ENCODE results near the gene PPP1R1C.

The PPP1R1C gene

DNA sequence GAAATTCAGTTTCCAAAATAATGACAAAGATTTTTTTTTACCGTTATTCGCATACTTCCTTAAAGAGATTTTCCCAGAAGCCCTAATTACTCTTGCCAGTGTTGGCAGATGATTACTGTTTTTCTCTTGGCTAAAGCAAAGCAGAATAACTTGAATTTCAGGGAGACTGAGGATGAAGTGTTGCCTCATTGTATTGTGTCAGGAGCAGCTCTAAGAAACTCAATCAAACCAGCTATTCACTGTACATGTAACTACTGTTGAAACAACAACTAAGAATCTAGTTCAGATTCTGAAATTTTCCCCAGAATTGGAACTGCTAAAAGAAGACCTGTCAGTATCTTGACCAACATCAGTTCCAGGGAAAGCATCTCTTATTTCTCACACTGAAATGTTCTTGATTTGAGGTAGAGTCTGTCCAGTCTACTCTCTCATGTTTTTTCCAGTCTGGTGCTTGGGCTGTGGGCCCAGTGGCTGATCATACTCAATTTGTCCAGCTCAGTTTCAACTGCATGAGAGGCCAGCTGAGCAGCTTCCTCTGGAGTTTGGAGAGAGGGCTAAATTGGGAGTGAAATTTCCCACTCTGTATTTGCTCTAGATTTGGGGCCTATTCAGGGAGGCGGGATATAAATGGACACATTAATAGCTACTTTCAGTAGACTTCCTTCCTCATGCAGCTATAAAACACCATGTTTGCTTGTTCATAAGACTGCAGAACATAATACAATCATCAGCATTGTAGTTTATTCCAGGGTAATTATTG, 78.5 kb downstream of the PPP1R1C start:
- DNase-seq (ENCODE audit: low spot score), result peak; percentile 19

DNA sequence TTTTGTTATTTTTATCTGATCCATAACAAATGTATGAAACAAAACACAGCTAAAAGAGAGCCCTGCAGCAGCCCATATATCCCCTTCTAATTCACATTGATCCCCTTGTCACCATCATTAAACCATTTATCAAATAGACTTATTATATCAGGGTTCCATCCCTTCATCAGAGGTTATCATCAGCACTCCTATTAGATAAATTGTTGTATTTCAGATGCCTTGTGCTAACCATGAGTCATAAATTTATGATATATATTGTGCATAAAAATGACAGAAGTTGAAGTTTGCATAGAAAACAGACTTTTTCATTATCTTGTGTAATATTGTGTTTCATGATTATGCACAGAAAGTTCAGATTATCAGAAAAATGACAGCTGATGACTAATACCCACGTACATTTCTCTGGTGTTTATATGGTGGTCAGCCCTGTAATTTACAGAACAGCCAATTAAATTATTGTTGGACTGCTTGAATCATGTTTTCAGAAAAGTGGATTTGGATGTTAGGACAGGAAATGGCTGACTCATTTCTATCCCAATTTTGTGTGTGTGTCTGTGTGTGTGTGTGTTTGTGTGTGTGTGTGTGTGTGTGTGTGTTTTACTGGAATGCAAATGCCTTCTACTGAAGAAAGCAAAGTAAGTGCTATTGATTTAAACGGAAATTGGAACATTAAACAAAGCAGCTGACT, 80.9 kb downstream of the PPP1R1C start:
- no peak for DNase-seq (ENCODE audit: low spot score)

DNA sequence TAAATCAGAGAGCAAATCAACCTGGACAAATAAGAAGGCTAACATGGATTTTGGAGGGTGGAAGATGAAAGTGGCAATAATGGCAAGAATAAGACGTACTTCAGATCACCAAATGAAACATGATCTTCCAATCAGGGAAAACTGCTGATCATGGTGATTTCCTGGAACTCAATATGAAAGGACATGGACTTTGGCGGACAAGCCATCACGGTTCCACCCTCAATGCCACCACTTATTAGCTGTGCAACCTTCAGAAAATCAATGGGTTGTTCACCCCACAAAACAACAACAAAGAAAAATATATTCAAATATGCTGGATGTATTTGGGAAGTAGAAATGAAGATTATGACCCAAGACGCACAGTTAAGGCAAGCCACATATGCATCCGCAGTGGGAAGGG, 81.7 kb downstream of the PPP1R1C start:
- DNase-seq (ENCODE audit: low spot score), result no peak

DNA sequence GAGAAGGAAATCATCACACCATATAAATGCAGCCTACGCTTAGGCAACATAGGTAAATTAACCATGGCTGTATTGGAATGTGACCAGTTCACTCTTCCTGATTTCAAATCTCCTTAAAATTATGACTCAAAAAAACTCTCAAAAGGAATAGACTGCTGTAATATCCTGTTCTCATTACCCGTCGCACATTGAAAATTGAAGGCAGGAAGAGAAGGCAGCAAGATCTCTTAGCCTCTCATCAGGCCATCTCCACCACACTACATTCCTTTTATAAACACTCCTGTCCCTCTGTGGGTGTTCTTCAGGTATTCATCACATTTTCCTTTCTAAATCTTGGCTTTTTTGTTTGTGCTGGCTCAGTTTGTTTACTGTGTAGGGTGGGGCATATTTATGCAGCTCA, 83.2 kb downstream of the PPP1R1C start:
- no peak for DNase-seq (ENCODE audit: low spot score)

DNA sequence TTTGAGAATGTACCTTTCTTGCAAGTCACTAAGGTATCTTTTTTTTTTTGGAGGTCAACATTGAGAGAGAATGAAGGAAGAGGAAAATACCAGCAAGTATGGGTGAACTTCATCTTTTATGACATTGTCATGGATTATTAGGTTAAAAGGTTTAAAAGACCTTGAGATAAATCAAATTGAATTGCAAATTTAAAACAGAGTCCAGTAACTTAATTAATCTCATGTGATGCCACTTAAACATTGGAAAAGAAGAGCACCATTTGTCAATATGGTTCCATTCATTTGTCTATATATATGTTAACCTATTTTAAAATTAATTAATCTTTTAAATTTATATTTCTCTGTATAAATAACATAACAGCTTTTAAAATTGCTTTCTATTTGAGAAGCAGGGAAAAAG, 83.8 kb downstream of the PPP1R1C start:
- DNase-seq (ENCODE audit: low spot score), result no peak

DNA sequence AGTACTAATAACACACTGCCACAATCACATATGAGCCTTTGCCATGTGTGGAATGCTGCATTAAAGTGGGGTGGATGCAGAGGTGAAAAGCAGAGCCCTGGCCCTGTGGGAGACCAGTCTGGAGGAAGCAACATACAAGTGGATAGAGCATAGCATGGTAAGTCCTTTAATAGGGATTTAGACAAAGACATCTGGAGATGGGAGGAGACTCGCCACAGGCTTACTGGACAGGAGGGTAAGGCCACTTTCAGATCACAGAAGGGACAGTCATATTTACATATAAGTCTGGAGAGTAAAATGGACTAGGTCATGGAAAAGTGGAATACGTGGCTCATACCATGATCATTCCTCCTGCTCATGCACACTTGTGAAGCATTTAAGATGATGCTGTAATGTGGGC, 84.3 kb downstream of the PPP1R1C start:
- no peak for DNase-seq (ENCODE audit: low spot score)

DNA sequence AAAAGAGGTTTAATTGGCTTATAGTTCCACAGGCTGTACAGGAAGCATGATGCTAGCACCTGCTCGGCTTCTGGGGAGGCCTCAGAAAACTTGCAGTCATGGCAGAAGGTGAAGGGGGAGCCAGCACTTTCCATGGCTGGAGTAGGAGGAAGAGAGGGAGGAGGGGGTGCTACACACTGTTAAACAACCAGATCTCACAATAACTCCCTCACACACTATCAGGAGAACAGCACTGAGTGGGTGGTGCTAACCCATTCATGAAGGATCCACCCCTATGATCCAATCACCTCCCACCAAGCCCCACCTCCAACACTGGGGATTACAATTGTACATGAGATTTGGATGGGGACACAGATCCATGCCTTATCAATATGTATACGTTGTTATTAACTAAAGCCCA, 85.1 kb downstream of the PPP1R1C start:
- no peak for DNase-seq (ENCODE audit: low spot score)

DNA sequence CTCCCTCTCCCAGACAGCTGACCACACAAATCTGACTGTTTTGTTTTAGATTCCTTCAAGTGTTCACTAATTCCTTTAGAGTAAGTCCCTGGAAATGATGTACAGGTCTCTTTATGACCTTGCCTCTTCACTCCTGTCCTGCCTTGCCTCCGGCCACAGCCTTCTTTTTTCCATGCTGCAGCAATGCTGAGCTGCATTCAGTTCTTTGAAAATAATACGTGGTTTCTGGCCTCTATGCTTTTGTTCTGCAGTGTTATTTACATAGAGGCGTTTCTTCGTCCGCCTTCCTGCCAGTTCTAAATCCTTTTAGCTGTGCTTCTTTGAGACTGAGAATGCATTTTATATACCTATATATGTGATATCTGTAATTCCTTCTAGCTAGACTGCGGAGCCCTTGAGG, 87.2 kb downstream of the PPP1R1C start:
- no peak for DNase-seq (ENCODE audit: low spot score)

DNA sequence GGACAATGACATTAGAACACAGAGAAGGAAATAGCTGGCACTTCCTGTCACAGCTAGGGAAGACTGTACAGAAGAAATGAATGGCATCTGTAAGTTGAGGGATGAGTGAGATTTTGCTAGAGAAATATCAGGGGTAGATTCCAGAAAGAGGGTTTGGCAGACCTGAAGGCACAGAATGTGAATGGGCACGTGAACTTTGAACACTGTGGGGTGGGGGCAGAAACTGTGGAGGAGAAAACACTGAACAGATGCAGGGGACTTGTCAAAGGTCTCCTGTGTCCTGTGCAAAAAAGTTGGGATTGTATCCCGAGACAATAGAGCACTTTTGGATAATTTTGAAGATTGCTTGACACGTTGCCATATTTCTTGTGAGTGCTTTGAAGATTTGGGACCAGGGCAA, 88.0 kb downstream of the PPP1R1C start:
- DNase-seq (ENCODE audit: low spot score), result no peak

DNA sequence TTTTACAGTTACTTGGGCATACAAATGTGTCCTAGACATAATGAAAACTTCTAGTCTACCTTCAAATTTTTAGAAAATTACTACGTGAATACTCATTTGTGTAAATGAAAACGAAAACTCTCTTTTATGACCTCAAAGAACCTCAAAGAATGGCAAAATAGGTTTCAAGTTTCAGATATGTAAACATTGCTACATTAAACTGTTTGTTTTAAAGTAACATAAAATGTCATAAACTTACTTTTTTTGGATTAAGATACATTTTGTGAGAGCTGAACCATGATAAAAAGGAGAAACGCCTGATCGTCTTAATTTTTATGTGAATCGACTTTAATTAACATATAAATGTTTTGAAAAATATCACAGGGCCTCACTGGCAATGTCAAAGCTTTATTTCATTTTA, 91.4 kb downstream of the PPP1R1C start:
- no peak for DNase-seq (ENCODE audit: low spot score)

DNA sequence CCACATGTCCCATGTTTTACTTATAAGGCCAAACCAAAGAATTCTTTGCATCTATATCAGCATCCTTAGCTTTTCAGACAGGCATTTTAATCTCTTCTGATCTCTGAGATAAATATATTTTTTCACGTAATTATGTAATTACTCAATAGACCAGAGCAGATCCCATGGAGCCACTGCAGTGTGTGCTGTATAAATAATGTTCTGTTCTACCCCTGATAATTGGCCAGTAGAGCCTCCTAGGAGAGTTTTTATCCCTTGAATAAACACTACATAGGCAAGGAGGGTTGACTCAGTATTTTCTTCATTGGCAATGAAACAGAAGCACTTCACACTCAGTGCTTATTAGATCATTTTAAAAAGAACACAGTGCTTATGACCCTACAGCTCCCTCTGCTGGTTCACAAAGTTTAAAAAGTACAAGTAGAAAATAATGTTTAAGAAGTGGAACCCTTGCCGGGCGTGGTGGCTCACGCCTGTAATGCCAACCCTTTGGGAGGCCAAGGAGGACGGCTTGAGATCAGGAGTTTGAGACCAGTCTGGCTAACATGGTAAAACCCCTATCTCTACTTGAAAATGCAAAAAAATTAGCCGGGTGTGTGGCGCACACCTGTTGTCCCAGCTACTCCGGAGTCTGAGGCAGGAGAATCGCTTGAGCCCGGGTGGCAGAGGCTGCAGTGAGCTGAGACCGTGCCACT, 91.9 kb downstream of the PPP1R1C start:
- peak; percentile 74 for DNase-seq (ENCODE audit: low spot score)

DNA sequence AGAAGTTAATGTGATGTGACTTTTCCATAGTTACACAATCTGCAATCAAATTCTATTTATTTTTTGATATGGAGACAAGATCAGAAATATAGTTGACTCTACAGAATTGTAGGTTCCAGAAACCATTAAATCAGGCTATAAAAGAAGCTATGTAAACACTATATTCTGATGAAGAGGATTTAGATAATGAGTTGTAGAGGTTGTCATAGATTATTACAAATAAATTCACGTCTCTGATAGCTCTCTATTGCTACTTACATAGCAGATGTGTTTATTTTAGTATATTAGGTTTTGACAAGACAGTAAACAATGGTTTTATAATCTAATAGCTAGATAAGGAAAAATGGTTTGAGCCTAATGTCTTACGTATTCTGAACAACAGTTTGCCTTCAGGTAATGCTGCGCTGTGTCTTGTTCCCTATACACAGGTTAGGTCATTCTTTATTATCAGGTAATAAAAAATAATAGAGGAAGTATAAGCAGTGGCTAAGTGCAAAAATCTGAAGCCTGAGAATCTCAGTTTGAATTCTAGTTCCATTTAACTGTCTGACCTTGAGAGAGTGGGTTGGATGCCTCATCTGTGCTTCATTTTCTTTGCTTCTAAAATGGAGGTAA, 93.4 kb downstream of the PPP1R1C start:
- DNase-seq (ENCODE audit: low spot score), result no peak

DNA sequence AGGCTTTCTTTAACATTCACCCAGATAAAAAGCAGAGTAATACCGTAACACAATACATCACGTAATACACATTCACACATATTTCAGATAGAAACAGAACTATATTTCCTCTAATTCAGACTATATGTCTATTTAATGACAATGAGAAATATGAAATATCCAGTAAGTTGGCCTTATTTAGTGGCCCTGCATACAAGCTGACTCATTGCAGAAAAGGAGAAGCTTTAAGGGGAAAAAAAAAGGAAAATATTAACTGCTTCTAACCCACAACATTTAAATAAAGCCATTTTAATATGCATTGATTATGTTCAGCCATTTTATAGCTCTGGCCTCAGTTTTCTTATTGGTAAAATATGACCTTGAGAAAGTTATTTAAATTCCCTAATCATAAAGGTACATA, 94.8 kb downstream of the PPP1R1C start:
- DNase-seq (ENCODE audit: low spot score), result no peak

DNA sequence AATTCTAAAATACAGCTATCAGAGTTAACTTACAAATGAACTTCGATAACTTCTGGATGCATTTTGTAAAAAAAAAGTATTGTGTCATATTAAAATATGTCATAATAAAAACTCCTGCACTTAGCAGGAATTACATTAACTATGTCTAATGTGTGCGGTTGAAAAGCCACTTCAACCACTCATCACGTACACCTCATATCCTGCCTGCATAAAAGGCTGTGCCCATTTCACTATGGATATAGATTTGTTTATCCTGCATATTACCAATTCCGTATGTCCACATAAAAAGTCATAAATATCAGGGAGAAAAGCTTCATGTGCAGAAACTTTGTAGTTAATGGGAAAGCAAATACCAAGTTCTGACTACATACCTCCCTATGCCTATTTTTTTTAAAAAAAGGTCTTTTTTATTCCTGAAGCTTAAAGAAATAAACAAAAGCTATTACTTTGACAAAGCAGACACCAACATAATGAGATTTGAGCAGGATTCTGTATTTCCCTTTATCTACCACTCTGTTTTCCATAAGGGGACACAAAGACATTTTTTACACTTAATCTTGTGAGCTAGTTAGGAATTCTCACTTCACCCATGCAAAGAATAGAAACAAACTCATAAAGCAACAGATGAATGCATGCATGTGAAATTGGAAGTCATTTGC, 96.1 kb downstream of the PPP1R1C start:
- DNase-seq (ENCODE audit: low spot score), result no peak

DNA sequence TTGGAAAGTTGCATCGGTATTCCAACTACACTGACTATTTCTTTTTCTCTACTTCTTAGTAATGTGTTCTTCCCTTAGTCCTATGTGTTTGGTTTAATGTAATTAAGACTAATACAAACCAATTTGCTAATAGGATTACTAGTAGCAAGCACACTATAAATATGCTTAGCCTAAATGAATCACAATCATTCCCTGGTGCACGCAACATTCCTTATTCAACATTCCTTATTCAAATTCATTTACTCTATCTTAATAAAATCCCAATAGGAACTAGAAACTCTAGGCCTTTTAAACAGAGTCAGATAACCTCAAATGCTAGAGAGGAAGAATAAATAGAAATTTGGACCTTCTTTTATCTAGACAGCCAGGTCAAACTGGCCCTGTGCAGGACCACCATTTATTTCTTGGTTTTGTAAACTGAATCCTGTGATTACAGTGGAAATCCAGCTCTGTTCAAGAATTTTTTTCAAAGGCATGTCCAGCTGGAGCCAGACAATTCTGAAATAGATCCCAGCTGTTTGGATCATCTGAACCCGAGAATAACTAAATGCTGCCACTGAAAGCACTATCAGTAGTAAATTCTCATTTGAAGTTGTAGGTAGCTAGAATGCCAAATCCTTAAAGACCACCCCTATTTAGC, 103.1 kb downstream of the PPP1R1C start:
- DNase-seq (ENCODE audit: low spot score), result no peak

DNA sequence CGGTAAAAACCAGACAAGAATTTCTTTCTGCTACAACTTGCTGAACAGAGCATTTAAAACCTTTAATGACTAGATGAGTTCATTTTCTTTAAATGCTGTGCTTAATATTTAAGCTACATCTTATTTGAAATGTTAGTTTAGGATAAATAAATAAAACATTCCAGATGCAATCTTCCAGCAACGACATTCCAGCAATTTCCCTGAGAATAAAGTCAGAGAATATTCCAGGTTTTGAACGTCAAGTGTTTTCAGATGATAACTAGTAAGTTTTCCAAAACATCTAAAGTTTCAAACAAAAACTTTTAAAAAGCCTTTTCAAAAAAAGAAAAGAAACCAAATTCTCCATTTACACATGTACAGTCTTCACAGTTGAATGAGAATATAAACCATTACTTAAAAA, 104.8 kb downstream of the PPP1R1C start:
- no peak for DNase-seq (ENCODE audit: low spot score)

DNA sequence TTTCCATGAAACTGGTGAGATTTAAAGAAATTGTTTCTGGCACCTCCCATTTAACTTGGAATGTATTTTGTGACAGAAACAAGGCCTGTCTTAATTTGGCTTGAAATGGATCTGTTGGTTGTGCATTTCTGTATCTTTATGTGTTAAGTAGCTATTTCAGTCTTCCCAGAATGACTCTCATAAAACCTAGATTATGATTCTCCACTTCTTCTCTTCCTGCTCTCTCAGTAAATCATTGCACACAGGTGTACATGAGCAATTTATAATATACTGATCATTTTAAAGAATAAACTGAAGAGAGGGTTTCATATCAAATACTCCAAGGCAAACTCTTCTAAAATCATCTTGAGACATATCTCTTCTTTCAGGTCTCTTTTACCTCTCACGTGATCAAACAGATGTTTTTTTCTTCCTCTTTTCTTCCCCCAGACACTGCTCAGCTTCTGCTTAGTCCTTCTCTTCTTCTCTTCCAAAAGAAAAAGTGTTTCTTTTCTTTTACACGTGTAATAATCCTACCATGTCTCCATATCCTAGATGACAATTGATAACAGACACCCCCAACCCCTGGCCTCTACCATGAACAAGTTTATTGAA, 112.0 kb downstream of the PPP1R1C start:
- DNase-seq (ENCODE audit: low spot score), result no peak

DNA sequence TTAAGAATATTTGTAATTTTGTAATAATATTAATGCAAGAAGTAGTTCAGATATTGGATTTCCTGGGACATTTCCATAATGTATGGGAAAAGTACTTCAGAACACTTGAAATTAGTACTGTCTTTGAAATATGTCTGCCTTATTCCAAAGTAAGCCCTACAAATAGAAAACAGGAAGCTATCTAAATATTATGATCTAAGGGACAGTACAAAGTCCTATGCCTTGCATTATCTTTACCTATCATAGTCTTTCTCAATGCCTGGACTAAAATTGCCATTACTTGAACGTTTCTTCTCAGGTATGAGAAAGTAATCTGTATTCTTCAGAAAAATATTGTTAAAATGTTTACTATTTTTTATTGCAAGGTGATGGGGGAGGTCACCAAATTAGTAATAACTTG, 113.0 kb downstream of the PPP1R1C start:
- no peak for DNase-seq (ENCODE audit: low spot score)

DNA sequence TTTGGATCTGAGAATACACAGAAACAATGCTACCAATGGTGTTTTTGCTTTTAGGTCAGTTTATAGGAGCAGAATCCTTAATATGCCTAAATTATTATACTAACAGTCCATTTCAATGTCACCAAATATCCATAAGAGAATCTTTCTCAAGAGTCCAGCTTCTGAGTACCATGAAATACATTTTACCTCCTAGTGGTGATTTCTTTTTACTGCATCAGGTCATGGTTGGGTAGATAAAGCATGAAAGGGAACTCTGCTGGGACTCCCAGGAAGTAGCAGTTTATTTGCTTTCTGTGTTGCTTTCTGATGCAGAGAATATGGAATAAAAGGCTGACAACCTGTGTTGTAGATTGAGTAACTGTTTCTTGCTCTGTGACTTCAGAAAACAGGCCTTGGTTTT, 115.6 kb downstream of the PPP1R1C start:
- DNase-seq (ENCODE audit: low spot score), result no peak

DNA sequence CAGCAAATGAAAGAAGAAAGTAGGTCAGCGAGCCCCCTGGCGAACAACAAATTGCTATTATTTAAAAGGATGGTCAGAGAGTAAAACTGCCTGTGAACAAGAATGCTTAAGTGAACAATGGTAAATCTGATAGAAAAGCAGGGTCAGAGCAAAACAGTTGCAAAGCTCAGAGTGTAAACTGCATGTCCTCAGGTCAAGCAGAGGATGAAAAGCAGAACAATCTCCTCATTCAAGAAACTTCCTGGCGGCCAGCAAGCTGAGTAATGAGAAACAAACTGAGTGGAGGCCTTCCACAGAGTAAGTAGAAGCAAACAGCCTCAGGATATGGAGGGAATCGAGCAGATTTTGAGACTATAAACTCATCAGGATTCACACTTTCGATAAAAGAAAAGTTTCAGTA, 117.9 kb downstream of the PPP1R1C start:
- DNase-seq (ENCODE audit: low spot score), result no peak

DNA sequence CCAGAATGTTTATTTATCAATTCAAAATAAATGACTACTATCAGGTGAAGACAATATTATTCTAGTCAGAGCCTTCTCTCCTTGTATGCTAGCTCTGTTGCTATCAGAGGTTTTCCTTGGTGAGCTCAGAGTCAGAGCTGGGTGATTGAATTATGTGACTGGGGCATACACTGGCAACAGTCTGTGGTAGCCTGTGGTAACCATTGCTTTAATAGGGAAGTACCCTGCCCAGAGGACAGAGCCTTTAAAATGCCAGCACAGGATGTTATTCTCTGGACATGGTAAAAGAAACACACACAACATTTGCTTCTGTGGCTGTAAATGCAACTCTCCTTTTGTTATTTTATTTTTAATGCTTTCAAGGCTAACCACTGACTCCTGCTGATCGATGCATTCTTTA, 124.7 kb downstream of the PPP1R1C start:
- no peak for DNase-seq (ENCODE audit: low spot score)
